ENCODE measurements around the gene LYSMD2.

DNA sequence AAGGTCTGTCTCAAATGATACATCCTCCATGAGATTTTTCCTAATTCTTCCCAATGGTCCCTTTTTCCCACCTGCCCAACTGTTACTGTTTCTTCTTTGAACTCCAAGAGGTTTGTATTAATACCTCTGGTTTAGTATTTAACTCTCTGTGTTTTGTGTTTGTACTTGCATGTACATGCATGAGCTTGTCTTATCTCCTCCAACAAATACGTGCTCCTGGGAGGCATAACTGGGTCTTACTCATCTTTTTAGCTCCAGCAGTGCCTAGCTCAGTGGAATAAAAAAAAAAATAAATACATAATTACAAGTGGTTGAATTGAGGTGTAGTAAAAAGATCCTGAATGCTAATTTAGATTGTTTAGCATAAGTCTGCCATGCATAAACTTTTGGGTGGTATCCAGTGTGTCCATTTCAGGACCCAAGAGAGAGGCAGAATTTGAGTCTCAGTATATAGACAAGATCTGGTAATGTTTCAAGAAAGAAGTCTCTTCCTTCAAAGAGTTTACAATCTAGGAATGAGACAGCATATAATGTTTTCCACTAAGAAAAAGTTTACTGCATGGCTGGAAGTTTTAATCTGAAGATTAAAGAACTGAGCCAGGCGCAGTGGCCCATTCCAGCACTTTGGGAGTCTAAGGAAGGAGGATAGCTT is 1.7 kb upstream of the LYSMD2 start:
- TF ChIP-seq, protein P1, sequence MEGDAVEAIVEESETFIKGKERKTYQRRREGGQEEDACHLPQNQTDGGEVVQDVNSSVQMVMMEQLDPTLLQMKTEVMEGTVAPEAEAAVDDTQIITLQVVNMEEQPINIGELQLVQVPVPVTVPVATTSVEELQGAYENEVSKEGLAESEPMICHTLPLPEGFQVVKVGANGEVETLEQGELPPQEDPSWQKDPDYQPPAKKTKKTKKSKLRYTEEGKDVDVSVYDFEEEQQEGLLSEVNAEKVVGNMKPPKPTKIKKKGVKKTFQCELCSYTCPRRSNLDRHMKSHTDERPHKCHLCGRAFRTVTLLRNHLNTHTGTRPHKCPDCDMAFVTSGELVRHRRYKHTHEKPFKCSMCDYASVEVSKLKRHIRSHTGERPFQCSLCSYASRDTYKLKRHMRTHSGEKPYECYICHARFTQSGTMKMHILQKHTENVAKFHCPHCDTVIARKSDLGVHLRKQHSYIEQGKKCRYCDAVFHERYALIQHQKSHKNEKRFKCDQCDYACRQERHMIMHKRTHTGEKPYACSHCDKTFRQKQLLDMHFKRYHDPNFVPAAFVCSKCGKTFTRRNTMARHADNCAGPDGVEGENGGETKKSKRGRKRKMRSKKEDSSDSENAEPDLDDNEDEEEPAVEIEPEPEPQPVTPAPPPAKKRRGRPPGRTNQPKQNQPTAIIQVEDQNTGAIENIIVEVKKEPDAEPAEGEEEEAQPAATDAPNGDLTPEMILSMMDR (IDR thresholded peaks at IDR 0.05), result no peak
- no peak for TF ChIP-seq EZH2 (IDR thresholded peaks at IDR 0.05)

Measured in neural progenitor cell (in vitro differentiated cells).